ENCODE data around the gene ASCC3. TPM values are rescaled to one million over a fixed set of nuclear protein-coding genes. Genes with fewer than 3 reads are reported as not detected.
A peak's percentile ranks its signal among the peaks of the same experiment; 100 is the strongest.

Gene ASCC3
- total and polyA plus RNA-seq, 2 donors (not counting 3 experiments of a cell fraction or from before 2014, with no cell fraction given) = 15.7 to 57.2 TPM

DNA sequence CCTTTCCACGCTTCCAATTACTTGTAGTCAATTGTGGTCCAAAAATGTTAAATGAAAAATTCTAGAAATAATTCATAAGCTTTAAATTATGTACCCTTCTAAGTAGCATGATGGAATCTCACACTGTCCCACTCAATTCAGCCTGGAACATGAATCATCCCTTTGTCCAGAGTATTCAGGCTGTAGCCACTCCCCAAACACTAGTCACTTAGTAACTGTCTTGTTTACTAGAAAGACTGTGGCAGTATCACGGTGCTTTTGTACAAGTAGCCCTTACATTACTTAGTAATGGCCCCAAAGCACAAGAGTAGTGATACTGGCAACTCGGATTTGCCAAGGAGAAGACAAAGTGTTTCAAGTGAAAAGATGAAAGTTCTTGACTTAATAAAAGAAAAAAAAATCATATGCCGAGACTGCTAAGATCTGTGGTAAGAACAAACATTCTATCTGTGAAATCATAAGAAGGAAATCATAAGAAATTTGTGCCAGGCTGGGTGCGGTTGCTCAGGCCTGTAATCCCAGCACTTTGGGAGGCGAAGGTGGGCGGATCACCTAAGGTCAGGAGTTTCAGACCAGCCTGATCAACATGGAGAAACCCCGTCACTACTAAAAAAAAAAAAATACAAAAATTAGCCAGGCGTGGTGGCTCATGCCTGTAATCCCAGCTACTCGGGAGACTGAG, 247.9 kb downstream of the ASCC3 start:
- FAIRE-seq (no peak), DNase-seq (ENCODE audit: low read depth, low spot score) (peak; percentile 63)
- no peaks in the 10 kb centered on the region for H3K79me2 ChIP-seq (ENCODE audit: control insufficient read depth, insufficient read depth, low read length)
- TF ChIP-seq FOS (IDR thresholded peaks at IDR 0.05; ENCODE audit: borderline replicate concordance, insufficient read depth, low read length) (peak; percentile 39), JUN (IDR thresholded peaks at IDR 0.05; ENCODE audit: borderline replicate concordance, insufficient read depth, insufficient read length, low read depth) (peak; percentile 29)
- TF ChIP-seq, protein P1, sequence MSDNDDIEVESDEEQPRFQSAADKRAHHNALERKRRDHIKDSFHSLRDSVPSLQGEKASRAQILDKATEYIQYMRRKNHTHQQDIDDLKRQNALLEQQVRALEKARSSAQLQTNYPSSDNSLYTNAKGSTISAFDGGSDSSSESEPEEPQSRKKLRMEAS (IDR thresholded peaks at IDR 0.05; ENCODE audit: insufficient read depth, insufficient read length) = no peak
- no peaks in the 10 kb centered on the region for H3K27me3 ChIP-seq (ENCODE audit: control insufficient read depth in 2 of 2, insufficient read depth in 2 of 2, low read length in 2 of 2)
- dilution Hi-C loops (cut with MboI; ENCODE audit: extremely low pct_ligation_motif_present, low sequenced_read_pairs) (no loop called here), intact Hi-C loops (cut with micrococcal nuclease) (no loop called here)
- H4K20me1 ChIP-seq (replicated peaks; ENCODE audit: control insufficient read depth, extremely low read depth, insufficient read depth, low read length) = no peaks in the 10 kb centered on the region
- BruUV-seq (replicated peaks) = no TSS peak
- H2AFZ ChIP-seq (ENCODE audit: low read depth, low read length) = no peak overlapping the region
- ChIA-PET POLR2A (no interaction called here), CTCF (interaction anchor here (1.3 kb wide), 1 partner anchor 27 kb away, joined by 4 read pairs; no protein-coding TSS in a partner anchor)
- H3K4me3 ChIP-seq (replicated peaks in 1 of 3; ENCODE audit: insufficient read depth in 1 of 3, low read depth in 1 of 3, low read length in 3 of 3) = no peak overlapping the region
- H3K9ac ChIP-seq (replicated peaks; ENCODE audit: extremely low read depth, insufficient read depth, low read length) = no peak overlapping the region
- H3K9me3 ChIP-seq (replicated peaks; ENCODE audit: control insufficient read depth, insufficient read depth, low read length) = no peaks in the 10 kb centered on the region
- peak overlapping the region; percentile 7 for H3K27ac ChIP-seq (ENCODE audit: insufficient read depth, low read depth, low read length)
- H3K4me2 ChIP-seq (ENCODE audit: insufficient read depth, low read length) = no peak overlapping the region
- H3K4me1 ChIP-seq (ENCODE audit: control insufficient read depth, extremely low read depth, insufficient read depth, low read length) = no peaks in the 10 kb centered on the region
- peaks cover 3% of the 10 kb centered on the region for H3K9me1 ChIP-seq (replicated peaks; ENCODE audit: control insufficient read depth, extremely low read depth, insufficient read depth, low read length)
- H3K36me3 ChIP-seq (ENCODE audit: control insufficient read depth in 2 of 2, extremely low read depth in 1 of 2, insufficient read depth in 2 of 2, low read length in 2 of 2) = peaks cover 0 to 5% of the 10 kb centered on the region in 2 experiments

DNA sequence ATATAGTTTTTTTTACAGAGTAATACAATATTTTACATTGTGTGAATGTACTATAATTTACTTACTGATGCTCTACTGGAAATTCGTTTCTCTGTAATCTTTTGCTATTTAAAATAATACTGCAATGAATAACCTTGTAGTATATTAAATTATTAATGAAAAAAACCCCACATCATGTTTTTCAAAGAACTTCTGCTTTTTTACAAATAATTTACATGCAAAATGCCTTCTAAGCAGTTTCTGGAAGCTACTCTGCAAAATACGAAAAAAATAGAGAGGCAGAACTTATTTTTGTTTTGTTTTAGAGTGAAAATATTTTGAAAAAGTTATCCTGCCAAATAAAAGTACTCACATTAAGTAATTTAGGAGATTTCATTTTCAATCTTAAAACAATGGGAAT, 250.6 kb downstream of the ASCC3 start:
- Histone ChIP-seq H3K79me2 (ENCODE audit: control insufficient read depth, insufficient read depth, low read length) (no peaks in the 10 kb centered on the region), H4K20me1 (replicated peaks; ENCODE audit: control insufficient read depth, extremely low read depth, insufficient read depth, low read length) (no peaks in the 10 kb centered on the region), H3K36me3 (ENCODE audit: control insufficient read depth in 2 of 2, extremely low read depth in 1 of 2, insufficient read depth in 2 of 2, low read length in 2 of 2) (peaks cover 0 to 6% of the 10 kb centered on the region in 2 experiments), H3K4me2 (ENCODE audit: insufficient read depth, low read length) (no peak overlapping the region), H3K9me1 (replicated peaks; ENCODE audit: control insufficient read depth, extremely low read depth, insufficient read depth, low read length) (peaks cover 3% of the 10 kb centered on the region), H3K4me3 (replicated peaks in 1 of 3; ENCODE audit: insufficient read depth in 1 of 3, low read depth in 1 of 3, low read length in 3 of 3) (no peak overlapping the region), H3K9ac (replicated peaks; ENCODE audit: extremely low read depth, insufficient read depth, low read length) (no peak overlapping the region), H2AFZ (ENCODE audit: low read depth, low read length) (no peak overlapping the region), H3K27ac (ENCODE audit: insufficient read depth, low read depth, low read length) (no peak overlapping the region), H3K27me3 (ENCODE audit: control insufficient read depth in 2 of 2, insufficient read depth in 2 of 2, low read length in 2 of 2) (no peaks in the 10 kb centered on the region), H3K9me3 (replicated peaks; ENCODE audit: control insufficient read depth, insufficient read depth, low read length) (no peaks in the 10 kb centered on the region), H3K4me1 (ENCODE audit: control insufficient read depth, extremely low read depth, insufficient read depth, low read length) (no peaks in the 10 kb centered on the region)
- no TSS peak for BruUV-seq (replicated peaks)
- ChIA-PET POLR2A (no interaction called here), CTCF (interaction anchor here (1.0 kb wide), 1 partner anchor 763 kb away, joined by 3 read pairs; no protein-coding TSS in a partner anchor)
- intact Hi-C loops (cut with micrococcal nuclease) = no loop called here
- FAIRE-seq (no peak), DNase-seq (ENCODE audit: low read depth, low spot score) (no peak)
- dilution Hi-C loops (cut with MboI; ENCODE audit: extremely low pct_ligation_motif_present, low sequenced_read_pairs) = no loop called here
- TF ChIP-seq JUN (IDR thresholded peaks at IDR 0.05; ENCODE audit: borderline replicate concordance, insufficient read depth, insufficient read length, low read depth) (no peak), FOS (IDR thresholded peaks at IDR 0.05; ENCODE audit: borderline replicate concordance, insufficient read depth, low read length) (no peak), POLR2A (IDR thresholded peaks at IDR 0.05; ENCODE audit: low read depth, low read length) (no peak), POLR2AphosphoS5 (IDR thresholded peaks at IDR 0.05; ENCODE audit: insufficient read depth, low read depth, low read length) (no peak), GATA2 (IDR thresholded peaks at IDR 0.05; ENCODE audit: insufficient read depth, insufficient read length, low read depth, low read length) (no peak), MYC (IDR thresholded peaks at IDR 0.05; ENCODE audit: low read depth, low read length) (no peak), EZH2 (IDR thresholded peaks at IDR 0.05; ENCODE audit: borderline replicate concordance, low read depth, low read length, severe bottlenecking) (no peak)
- TF ChIP-seq, protein P2, sequence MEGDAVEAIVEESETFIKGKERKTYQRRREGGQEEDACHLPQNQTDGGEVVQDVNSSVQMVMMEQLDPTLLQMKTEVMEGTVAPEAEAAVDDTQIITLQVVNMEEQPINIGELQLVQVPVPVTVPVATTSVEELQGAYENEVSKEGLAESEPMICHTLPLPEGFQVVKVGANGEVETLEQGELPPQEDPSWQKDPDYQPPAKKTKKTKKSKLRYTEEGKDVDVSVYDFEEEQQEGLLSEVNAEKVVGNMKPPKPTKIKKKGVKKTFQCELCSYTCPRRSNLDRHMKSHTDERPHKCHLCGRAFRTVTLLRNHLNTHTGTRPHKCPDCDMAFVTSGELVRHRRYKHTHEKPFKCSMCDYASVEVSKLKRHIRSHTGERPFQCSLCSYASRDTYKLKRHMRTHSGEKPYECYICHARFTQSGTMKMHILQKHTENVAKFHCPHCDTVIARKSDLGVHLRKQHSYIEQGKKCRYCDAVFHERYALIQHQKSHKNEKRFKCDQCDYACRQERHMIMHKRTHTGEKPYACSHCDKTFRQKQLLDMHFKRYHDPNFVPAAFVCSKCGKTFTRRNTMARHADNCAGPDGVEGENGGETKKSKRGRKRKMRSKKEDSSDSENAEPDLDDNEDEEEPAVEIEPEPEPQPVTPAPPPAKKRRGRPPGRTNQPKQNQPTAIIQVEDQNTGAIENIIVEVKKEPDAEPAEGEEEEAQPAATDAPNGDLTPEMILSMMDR (IDR thresholded peaks at IDR 0.05; ENCODE audit: extremely low read depth in 1 of 2, insufficient read depth in 1 of 2, low read depth in 1 of 2, low read length in 2 of 2) = no peak
- TF ChIP-seq, protein P1 (IDR thresholded peaks at IDR 0.05; ENCODE audit: insufficient read depth, insufficient read length) = no peak
